ENCODE data around the gene APOL1.

DNA sequence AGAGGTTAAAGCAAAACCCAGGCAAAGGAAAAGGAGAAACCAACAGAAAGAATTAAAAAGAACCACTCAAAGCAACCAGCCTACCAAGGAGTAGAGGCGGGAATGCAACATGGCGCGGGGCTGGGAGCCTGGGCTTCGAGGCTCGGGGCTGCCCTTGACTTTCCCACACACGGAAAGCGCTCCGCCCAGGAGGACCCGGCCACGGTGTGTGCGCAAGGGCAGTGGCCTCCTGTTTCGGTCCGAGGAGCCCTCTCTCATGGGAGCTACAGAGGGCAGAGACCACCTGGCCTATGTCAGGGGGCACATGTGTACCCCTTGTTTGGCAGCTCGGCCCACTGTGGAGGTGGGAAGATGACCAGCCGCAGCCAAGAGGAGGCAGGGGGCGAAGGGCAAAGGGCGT, 55.9 kb downstream of the APOL1 start:
- TF ChIP-seq, protein P1, sequence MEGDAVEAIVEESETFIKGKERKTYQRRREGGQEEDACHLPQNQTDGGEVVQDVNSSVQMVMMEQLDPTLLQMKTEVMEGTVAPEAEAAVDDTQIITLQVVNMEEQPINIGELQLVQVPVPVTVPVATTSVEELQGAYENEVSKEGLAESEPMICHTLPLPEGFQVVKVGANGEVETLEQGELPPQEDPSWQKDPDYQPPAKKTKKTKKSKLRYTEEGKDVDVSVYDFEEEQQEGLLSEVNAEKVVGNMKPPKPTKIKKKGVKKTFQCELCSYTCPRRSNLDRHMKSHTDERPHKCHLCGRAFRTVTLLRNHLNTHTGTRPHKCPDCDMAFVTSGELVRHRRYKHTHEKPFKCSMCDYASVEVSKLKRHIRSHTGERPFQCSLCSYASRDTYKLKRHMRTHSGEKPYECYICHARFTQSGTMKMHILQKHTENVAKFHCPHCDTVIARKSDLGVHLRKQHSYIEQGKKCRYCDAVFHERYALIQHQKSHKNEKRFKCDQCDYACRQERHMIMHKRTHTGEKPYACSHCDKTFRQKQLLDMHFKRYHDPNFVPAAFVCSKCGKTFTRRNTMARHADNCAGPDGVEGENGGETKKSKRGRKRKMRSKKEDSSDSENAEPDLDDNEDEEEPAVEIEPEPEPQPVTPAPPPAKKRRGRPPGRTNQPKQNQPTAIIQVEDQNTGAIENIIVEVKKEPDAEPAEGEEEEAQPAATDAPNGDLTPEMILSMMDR (IDR thresholded peaks at IDR 0.05 in 4 of 5, conservative IDR thresholded peaks at IDR 0.05 in 1 of 5) = no peak
- TF ChIP-seq POLR2A (IDR thresholded peaks at IDR 0.05) = no peak

All from gastrocnemius medialis (tissue), 4 donors.